Measurements from ENCODE around the gene USP15. TPM values are rescaled to one million over a fixed set of nuclear protein-coding genes. Genes with fewer than 3 reads are reported as not detected.

The USP15 gene
- total and polyA plus RNA-seq, 8 donors: 16.7 to 43.0 (median 29.6) TPM

DNA sequence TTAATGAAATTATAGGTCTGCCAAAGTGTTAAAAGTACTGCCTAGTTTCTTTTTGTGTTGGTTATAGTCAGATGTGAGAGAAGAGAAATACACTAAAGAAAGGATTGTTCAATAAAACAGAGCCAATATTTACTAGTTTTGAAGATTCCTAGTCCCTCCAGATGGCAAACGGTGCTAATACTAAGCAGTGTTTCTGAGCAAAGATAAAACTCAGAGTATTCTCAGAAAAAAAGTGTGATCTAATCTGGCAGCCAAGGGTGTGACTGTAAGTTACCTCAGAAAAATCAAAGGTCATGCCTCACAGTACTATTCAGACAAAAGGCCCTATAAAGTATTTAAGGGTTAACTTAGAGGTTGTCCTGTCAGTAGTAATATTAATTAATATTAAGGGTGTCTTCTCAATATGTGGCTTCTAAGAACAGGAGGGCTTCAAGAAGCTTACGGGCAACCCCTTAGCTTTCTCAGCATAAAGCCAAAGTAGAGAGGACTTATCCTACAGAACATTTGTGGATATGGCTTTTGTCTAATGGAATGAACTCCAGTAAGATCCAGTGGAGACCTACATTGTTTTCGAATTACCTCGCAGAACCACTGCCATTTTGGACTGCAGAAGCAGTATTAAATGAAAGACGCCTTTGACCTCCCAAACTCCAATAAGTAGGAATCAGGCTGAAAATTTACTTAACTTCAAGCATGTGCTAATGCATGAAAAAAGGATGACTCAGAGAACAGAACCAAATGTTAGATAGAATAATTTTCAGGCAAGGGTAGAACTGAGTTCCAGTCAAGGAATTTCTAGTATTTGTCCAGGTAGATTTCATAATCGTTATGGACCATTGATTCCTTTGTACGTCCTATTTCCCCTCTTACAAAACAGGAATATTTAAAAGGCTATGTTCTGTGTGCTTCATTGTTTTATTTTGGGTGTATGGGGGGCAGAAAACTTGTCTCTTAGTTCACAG lies 46.6 kb downstream of the USP15 start:
- H3K36me3 ChIP-seq: peaks cover 0 to 27% (median 9%) of the 10 kb centered on the region in 3 donors
- H3K4me1 ChIP-seq: no peaks in the 10 kb centered on the region
- ATAC-seq (no peak), FAIRE-seq (no peak), DNase-seq (no peak)
- TF ChIP-seq, protein P1, sequence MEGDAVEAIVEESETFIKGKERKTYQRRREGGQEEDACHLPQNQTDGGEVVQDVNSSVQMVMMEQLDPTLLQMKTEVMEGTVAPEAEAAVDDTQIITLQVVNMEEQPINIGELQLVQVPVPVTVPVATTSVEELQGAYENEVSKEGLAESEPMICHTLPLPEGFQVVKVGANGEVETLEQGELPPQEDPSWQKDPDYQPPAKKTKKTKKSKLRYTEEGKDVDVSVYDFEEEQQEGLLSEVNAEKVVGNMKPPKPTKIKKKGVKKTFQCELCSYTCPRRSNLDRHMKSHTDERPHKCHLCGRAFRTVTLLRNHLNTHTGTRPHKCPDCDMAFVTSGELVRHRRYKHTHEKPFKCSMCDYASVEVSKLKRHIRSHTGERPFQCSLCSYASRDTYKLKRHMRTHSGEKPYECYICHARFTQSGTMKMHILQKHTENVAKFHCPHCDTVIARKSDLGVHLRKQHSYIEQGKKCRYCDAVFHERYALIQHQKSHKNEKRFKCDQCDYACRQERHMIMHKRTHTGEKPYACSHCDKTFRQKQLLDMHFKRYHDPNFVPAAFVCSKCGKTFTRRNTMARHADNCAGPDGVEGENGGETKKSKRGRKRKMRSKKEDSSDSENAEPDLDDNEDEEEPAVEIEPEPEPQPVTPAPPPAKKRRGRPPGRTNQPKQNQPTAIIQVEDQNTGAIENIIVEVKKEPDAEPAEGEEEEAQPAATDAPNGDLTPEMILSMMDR (IDR thresholded peaks at IDR 0.05): no peak
- intact Hi-C loops (cut with DNase I): no loop called here
- H3K27ac ChIP-seq: no peak overlapping the region
- WGBS, 2 donors: 94% methylated on average over 7 of the region's 7 CpGs
- no peak overlapping the region for H3K4me3 ChIP-seq
- no peaks in the 10 kb centered on the region for H3K9me3 ChIP-seq
- H3K27me3 ChIP-seq: no peaks in the 10 kb centered on the region

DNA sequence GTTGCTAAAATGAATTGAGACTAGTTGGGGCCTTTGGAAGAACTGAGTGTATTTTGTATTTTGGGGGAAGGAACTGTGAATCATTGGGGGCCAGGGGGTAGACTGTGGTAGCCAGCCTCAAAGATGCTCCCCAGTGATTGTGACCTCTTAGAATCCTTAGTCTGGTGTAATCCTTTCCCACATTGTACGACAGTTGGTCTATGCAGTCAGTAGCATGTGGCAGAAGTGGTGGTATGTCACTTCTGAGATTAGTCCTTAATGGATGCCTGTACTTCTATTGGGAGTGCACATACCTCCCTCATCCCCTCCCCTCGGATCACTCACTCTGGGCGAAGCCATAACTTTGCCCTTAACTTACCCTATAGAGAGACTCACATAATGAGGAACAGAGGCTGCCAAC lies 48.0 kb downstream of the USP15 start:
- FAIRE-seq (no peak), ATAC-seq (no peak)

DNA sequence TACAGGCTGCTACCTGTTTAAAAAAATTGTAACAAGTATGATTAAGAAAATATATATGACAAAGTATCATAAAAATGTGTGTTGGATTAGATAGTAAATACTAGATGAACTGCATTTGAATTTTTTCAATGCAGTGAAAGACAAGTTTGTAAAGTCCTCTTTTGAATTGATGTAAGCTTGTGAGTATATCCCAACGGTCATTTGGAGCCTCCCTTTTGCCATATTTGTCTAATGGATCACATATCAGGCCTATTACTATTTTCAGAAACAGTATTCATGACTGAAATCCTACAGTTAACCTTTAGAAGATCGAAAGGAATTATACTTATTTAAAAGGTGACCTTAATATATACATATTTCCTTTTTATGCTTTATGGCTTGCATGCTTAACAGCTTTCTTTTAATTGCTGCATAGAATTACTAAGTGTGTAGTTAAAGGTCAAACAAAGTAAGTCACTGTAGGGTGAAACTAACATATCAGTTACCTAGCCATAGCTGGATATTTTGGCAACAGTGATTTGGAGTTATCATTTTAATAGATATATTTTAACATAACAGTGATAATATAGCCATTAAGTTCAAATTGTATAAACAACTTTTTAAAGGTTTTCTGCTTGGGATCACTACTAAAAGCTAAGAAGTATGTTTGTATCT lies 53.6 kb downstream of the USP15 start:
- no peak for FAIRE-seq
- ATAC-seq: no peak

More for the DNA sequence above, 48.0 kb downstream of the USP15 start:
- Histone ChIP-seq H3K36me3 (peaks cover 0 to 22% (median 9%) of the 10 kb centered on the region in 3 donors), H3K27me3 (no peaks in the 10 kb centered on the region), H3K9me3 (no peaks in the 10 kb centered on the region), H3K27ac (no peak overlapping the region), H3K4me1 (no peaks in the 10 kb centered on the region), H3K4me3 (no peak overlapping the region)
- 96 to 97% methylated on average over 3 of the region's 3 CpGs for WGBS, 2 donors
- no peak for DNase-seq
- TF ChIP-seq, protein P1 (IDR thresholded peaks at IDR 0.05): no peak
- intact Hi-C loops (cut with DNase I): no loop called here

DNA sequence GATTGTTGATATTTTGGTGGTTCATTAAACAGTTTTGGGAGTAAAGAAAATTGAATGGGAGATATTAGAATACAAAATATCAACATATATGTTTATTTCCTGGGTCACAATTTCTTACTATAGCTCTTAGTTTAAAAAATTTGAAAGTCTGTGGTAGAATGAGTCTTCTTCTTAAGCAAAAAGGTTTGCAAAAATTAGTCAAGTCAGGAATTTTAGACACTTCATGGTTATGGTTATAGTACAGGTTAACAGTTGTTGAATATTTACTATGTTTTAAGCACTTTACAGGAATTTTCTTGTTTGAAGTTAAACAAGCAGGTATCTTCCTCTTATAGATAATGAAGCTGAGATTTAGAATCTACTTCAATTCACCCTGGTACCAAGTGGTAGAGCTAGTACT lies 56.8 kb downstream of the USP15 start:
- TF ChIP-seq, protein P1 (IDR thresholded peaks at IDR 0.05): no peak
- H3K36me3 ChIP-seq: no peaks in the 10 kb centered on the region
- no peak for DNase-seq
- H3K27me3 ChIP-seq: no peaks in the 10 kb centered on the region
- no peaks in the 10 kb centered on the region for H3K9me3 ChIP-seq
- no peak for ATAC-seq
- intact Hi-C loops (cut with DNase I): no loop called here
- H3K4me3 ChIP-seq: no peak overlapping the region
- FAIRE-seq: no peak
- H3K27ac ChIP-seq: no peak overlapping the region
- H3K4me1 ChIP-seq: no peaks in the 10 kb centered on the region

More for the DNA sequence above, 53.6 kb downstream of the USP15 start:
- no peaks in the 10 kb centered on the region for H3K36me3 ChIP-seq
- intact Hi-C loops (cut with DNase I): no loop called here
- no peak overlapping the region for H3K4me3 ChIP-seq
- WGBS, 2 donors: 68 to 69% methylated on average over 2 of the region's 2 CpGs
- TF ChIP-seq, protein P1 (IDR thresholded peaks at IDR 0.05): no peak
- H3K27me3 ChIP-seq: no peaks in the 10 kb centered on the region
- H3K4me1 ChIP-seq: no peaks in the 10 kb centered on the region
- no peaks in the 10 kb centered on the region for H3K9me3 ChIP-seq
- no peak overlapping the region for H3K27ac ChIP-seq
- DNase-seq: no peak
